SK-N-SH treated with all-trans-retinoic acid at 6 μM for 48 hours (cell line): Measurements from ENCODE around the gene PDIA5.

Experiments used
- ATAC-seq: fragments of 200-7000 bp; cut with Tn5 transposase; 3 replicates; pipeline ENCODE4 v1.9.1; 2020; ENCODE audit warnings: mild to moderate bottlenecking, moderate library complexity
- ARNTL ChIP-seq: fragments of 450-650 bp; formaldehyde crosslinking; IDR thresholded peaks from 2 replicates; pipeline ENCODE4 v1.5.0; 2020; ENCODE audit warnings: low read depth, mild to moderate bottlenecking, moderate library complexity, borderline replicate concordance
- BACH2 ChIP-seq: fragments of 250-450 bp; sonication (Bioruptor Pico); IDR thresholded peaks from 2 replicates; pipeline ENCODE4 v1.9.0; 2021; ENCODE audit warnings: mild to moderate bottlenecking, borderline replicate concordance
- ESRRG ChIP-seq: fragments of 250-450 bp; sonication (Bioruptor Pico); IDR thresholded peaks from 2 replicates; pipeline ENCODE4 v1.6.1; 2021; ENCODE audit warnings: mild to moderate bottlenecking
- ISL1 ChIP-seq: fragments of 250-450 bp; sonication (Bioruptor Pico); IDR thresholded peaks from 2 replicates; pipeline ENCODE4 v2.1.2; 2022; ENCODE audit warnings: mild to moderate bottlenecking, moderate library complexity
- RARB ChIP-seq: fragments of 250-450 bp; sonication (Bioruptor Pico); IDR thresholded peaks from 2 replicates; pipeline ENCODE4 v1.8.0; 2021; ENCODE audit warnings: mild to moderate bottlenecking, moderate library complexity
- SNAI2 ChIP-seq: fragments of 250-450 bp; sonication (Bioruptor Pico); IDR thresholded peaks from 2 replicates; pipeline ENCODE4 v1.5.0; 2020; ENCODE audit warnings: mild to moderate bottlenecking, moderate library complexity
- TCF4 ChIP-seq: fragments of 250-450 bp; sonication (Bioruptor Pico); IDR thresholded peaks from 2 replicates; pipeline ENCODE4 v1.8.0; 2021; ENCODE audit warnings: mild to moderate bottlenecking, moderate library complexity, borderline replicate concordance
- ZC3H10 ChIP-seq: fragments of 250-450 bp; sonication (Bioruptor Pico); IDR thresholded peaks from 2 replicates; pipeline ENCODE4 v1.5.1; 2021; ENCODE audit warnings: mild to moderate bottlenecking, moderate library complexity
- ZFP30 ChIP-seq: fragments of 450-650 bp; formaldehyde crosslinking; IDR thresholded peaks from 2 replicates; pipeline ENCODE4 v1.5.0; 2022; ENCODE audit warnings: mild to moderate bottlenecking, moderate library complexity
- ZNF565 ChIP-seq: fragments of 450-650 bp; formaldehyde crosslinking; conservative IDR thresholded peaks from 2 replicates; pipeline ENCODE4 v1.5.0; 2020; ENCODE audit warnings: low read depth, mild to moderate bottlenecking, moderate library complexity
- ZNF70 ChIP-seq: fragments of 450-650 bp; formaldehyde crosslinking; IDR thresholded peaks from 2 replicates; pipeline ENCODE4 v1.5.0; 2020; ENCODE audit warnings: mild to moderate bottlenecking, moderate library complexity
- ZNF8 ChIP-seq: fragments of 450-650 bp; formaldehyde crosslinking; IDR thresholded peaks from 2 replicates; pipeline ENCODE4 v1.5.0; 2020; ENCODE audit warnings: mild to moderate bottlenecking, moderate library complexity
- TF ChIP-seq, protein P1 (sequence below): fragments of 250-450 bp; sonication (Bioruptor Pico); IDR thresholded peaks from 2 replicates; pipeline ENCODE4 v1.5.0; 2020; ENCODE audit warnings: mild to moderate bottlenecking, moderate library complexity
- TF ChIP-seq, protein P2 (sequence below): fragments of 250-450 bp; sonication (Bioruptor Pico); IDR thresholded peaks from 2 replicates; pipeline ENCODE4 v1.5.1; 2021; ENCODE audit warnings: mild to moderate bottlenecking, moderate library complexity
- TF ChIP-seq, protein P3 (sequence below): fragments of 250-450 bp; sonication (Bioruptor Pico); IDR thresholded peaks from 2 replicates; pipeline ENCODE4 v1.8.0; 2020; ENCODE audit warnings: mild to moderate bottlenecking, moderate library complexity, borderline replicate concordance
- TF ChIP-seq, protein P4 (sequence below): fragments of 250-450 bp; sonication (Bioruptor Pico); IDR thresholded peaks from 2 replicates; pipeline ENCODE4 v1.8.0; 2021; ENCODE audit warnings: low read depth, mild to moderate bottlenecking, moderate library complexity, borderline replicate concordance
- TF ChIP-seq, protein P5 (sequence below): fragments of 250-450 bp; sonication (Bioruptor Pico); IDR thresholded peaks from 2 replicates; pipeline ENCODE4 v1.5.1; 2020; ENCODE audit warnings: low read depth, mild to moderate bottlenecking, moderate library complexity

Gene PDIA5

DNA sequence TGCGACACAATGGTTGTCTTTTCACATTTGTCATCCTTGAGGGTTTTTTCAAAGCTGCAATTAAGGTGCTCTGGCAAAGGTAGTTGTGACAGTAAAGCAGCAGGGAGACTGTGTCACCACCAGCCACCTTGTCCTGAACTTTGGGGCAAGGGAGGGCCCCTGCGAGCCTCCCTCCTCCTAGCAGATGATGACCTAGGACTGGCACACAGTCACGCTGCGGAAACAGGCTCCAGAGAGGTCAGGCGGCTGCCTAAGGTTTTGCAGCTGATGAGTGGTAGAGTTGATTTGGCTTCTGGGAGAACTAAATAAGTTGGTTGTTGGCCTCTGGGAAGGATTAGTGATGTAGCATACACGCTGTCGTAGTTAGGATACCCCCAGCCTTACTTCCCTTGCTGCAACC is 62.7 kb downstream of the PDIA5 start:
- ATAC-seq: no peak

DNA sequence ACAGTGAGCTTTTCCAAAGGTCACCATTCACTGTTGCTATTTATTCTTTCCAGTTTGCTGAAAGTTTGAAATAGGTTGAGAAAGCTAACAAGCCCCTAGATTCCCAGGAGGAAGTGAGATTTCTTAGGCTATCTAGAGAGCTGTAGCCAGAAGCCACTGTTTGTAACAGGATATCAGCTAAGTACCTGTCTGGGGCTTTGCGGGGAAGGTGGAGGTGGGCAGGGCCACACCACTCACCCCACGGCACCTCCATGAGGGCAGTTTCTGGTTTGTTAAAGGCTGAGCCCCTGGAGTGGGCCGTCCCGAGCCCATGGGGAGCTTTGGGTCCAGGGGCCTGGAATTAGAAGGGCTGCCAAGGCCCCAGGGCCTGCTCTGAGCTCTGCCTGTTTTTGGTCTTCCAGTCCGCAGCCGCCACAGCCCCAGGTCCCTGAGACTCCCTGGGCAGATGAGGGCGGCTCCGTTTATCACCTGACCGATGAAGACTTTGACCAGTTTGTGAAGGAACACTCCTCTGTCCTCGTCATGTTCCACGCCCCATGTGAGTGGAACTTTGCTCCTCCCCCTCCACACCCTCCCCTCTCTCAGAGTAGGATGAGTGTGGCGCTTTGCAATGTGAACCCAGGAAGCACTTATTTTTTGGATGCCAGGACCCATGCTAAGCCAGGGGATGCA is 63.4 kb downstream of the PDIA5 start:
- no peak for ATAC-seq
- no peak for TF ChIP-seq TCF4
- TF ChIP-seq, protein P1, sequence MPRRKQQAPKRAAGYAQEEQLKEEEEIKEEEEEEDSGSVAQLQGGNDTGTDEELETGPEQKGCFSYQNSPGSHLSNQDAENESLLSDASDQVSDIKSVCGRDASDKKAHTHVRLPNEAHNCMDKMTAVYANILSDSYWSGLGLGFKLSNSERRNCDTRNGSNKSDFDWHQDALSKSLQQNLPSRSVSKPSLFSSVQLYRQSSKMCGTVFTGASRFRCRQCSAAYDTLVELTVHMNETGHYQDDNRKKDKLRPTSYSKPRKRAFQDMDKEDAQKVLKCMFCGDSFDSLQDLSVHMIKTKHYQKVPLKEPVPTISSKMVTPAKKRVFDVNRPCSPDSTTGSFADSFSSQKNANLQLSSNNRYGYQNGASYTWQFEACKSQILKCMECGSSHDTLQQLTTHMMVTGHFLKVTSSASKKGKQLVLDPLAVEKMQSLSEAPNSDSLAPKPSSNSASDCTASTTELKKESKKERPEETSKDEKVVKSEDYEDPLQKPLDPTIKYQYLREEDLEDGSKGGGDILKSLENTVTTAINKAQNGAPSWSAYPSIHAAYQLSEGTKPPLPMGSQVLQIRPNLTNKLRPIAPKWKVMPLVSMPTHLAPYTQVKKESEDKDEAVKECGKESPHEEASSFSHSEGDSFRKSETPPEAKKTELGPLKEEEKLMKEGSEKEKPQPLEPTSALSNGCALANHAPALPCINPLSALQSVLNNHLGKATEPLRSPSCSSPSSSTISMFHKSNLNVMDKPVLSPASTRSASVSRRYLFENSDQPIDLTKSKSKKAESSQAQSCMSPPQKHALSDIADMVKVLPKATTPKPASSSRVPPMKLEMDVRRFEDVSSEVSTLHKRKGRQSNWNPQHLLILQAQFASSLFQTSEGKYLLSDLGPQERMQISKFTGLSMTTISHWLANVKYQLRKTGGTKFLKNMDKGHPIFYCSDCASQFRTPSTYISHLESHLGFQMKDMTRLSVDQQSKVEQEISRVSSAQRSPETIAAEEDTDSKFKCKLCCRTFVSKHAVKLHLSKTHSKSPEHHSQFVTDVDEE (CRISPR knock-in tag): no peak
- TF ChIP-seq, all 23 proteins: peak for 0

More for the DNA sequence above, 62.7 kb downstream of the PDIA5 start:
- TF ChIP-seq ZNF70 (CRISPR knock-in tag) (no peak), ARNTL (CRISPR knock-in tag) (no peak), ZNF8 (CRISPR knock-in tag) (no peak), RARB (CRISPR knock-in tag) (no peak)
- TF ChIP-seq, protein P2, sequence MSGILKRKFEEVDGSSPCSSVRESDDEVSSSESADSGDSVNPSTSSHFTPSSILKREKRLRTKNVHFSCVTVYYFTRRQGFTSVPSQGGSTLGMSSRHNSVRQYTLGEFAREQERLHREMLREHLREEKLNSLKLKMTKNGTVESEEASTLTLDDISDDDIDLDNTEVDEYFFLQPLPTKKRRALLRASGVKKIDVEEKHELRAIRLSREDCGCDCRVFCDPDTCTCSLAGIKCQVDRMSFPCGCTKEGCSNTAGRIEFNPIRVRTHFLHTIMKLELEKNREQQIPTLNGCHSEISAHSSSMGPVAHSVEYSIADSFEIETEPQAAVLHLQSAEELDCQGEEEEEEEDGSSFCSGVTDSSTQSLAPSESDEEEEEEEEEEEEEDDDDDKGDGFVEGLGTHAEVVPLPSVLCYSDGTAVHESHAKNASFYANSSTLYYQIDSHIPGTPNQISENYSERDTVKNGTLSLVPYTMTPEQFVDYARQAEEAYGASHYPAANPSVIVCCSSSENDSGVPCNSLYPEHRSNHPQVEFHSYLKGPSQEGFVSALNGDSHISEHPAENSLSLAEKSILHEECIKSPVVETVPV: no peak
- TF ChIP-seq, all 23 proteins: peak for 0

DNA sequence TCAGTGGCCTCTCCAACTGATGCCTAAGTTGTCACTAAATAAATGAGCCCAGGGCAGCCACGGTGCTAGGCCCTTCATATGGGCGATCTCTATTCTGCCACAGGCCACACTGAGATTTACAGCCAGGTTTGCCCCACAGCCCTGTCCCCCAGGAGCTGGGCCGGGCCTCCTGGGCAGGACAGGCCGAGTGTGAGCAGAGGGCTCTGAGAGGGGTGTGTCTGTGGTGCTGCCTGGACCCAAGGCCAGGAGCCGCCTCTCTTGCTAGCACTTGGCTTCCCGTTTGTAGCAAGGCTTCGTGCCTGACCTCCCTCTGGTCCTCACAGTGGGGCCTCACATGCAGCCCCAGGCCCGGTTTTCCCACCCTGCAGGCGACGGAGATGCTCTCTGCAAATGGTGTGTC is 67.8 kb downstream of the PDIA5 start:
- ATAC-seq: no peak
- TF ChIP-seq ZNF565 (CRISPR knock-in tag) (no peak), BACH2 (CRISPR knock-in tag) (no peak), ESRRG (CRISPR knock-in tag) (no peak), ZC3H10 (CRISPR knock-in tag) (no peak), SNAI2 (CRISPR knock-in tag) (no peak), ZNF8 (CRISPR knock-in tag) (no peak), RARB (CRISPR knock-in tag) (no peak), ISL1 (CRISPR knock-in tag) (no peak), ZFP30 (CRISPR knock-in tag) (no peak), ARNTL (CRISPR knock-in tag) (no peak)
- TF ChIP-seq, protein P3, sequence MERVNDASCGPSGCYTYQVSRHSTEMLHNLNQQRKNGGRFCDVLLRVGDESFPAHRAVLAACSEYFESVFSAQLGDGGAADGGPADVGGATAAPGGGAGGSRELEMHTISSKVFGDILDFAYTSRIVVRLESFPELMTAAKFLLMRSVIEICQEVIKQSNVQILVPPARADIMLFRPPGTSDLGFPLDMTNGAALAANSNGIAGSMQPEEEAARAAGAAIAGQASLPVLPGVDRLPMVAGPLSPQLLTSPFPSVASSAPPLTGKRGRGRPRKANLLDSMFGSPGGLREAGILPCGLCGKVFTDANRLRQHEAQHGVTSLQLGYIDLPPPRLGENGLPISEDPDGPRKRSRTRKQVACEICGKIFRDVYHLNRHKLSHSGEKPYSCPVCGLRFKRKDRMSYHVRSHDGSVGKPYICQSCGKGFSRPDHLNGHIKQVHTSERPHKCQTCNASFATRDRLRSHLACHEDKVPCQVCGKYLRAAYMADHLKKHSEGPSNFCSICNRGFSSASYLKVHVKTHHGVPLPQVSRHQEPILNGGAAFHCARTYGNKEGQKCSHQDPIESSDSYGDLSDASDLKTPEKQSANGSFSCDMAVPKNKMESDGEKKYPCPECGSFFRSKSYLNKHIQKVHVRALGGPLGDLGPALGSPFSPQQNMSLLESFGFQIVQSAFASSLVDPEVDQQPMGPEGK: no peak
- TF ChIP-seq, protein P4, sequence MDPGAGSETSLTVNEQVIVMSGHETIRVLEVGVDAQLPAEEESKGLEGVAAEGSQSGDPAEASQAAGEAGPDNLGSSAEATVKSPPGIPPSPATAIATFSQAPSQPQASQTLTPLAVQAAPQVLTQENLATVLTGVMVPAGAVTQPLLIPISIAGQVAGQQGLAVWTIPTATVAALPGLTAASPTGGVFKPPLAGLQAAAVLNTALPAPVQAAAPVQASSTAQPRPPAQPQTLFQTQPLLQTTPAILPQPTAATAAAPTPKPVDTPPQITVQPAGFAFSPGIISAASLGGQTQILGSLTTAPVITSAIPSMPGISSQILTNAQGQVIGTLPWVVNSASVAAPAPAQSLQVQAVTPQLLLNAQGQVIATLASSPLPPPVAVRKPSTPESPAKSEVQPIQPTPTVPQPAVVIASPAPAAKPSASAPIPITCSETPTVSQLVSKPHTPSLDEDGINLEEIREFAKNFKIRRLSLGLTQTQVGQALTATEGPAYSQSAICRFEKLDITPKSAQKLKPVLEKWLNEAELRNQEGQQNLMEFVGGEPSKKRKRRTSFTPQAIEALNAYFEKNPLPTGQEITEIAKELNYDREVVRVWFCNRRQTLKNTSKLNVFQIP (CRISPR knock-in tag): no peak
- TF ChIP-seq, protein P1 (CRISPR knock-in tag): no peak
- TF ChIP-seq, protein P5, sequence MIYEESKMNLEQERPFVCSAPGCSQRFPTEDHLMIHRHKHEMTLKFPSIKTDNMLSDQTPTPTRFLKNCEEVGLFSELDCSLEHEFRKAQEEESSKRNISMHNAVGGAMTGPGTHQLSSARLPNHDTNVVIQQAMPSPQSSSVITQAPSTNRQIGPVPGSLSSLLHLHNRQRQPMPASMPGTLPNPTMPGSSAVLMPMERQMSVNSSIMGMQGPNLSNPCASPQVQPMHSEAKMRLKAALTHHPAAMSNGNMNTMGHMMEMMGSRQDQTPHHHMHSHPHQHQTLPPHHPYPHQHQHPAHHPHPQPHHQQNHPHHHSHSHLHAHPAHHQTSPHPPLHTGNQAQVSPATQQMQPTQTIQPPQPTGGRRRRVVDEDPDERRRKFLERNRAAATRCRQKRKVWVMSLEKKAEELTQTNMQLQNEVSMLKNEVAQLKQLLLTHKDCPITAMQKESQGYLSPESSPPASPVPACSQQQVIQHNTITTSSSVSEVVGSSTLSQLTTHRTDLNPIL (CRISPR knock-in tag): no peak
- TF ChIP-seq, all 23 proteins: peak for 0
